Breast epithelium (tissue), 4 donors: ENCODE results near the gene GPR17. TPM values are rescaled to one million over a fixed set of nuclear protein-coding genes. Genes with fewer than 3 reads are reported as not detected.

ENCODE experiments used
- DNase-seq, 2 donors: peaks; one replicate each; pipeline ENCODE4 v3.0.0-alpha.2; 2019; ENCODE audit warnings: low spot score in 2 of 2
- H3K27ac ChIP-seq, 2 donors: fragments of 200-600 bp; sonication (generic) in 1 of 2; one replicate each; pipeline ENCODE4 v1.5.1; 2016 to 2019; ENCODE audit warnings: mild to moderate bottlenecking in 1 of 2
- H3K27me3 ChIP-seq, 2 donors: fragments of 200-600 bp; sonication (generic) in 1 of 2; one replicate each; pipeline versions ENCODE4 v1.5.1 to v1.6.0; 2017 to 2019; ENCODE audit warnings: control low read depth in 1 of 2, mild to moderate bottlenecking in 1 of 2
- H3K36me3 ChIP-seq: fragments of 200-600 bp; one replicate; pipeline ENCODE4 v1.5.1; 2019
- H3K4me1 ChIP-seq, 2 donors: fragments of 200-600 bp; sonication (generic); one replicate each; pipeline ENCODE4 v1.5.1; 2016 to 2019; ENCODE audit warnings: control low read depth in 1 of 2
- H3K4me3 ChIP-seq, 3 donors: fragments of 200-600 bp; sonication (generic); 1 replicate in 2 of 3; 2 replicates in 1 of 3; pipeline ENCODE4 v1.5.1; 2016 to 2019; ENCODE audit warnings: mild to moderate bottlenecking in 3 of 3, moderate library complexity in 2 of 3
- H3K9me3 ChIP-seq, 2 donors: fragments of 200-600 bp; sonication (generic) in 1 of 2; one replicate each; pipeline ENCODE4 v1.5.1; 2016 to 2019; ENCODE audit warnings: control low read depth in 1 of 2
- POLR2A ChIP-seq: fragments of 450-650 bp; IDR thresholded peaks from one replicate; pipeline ENCODE4 v1.6.1; 2016; ENCODE audit warnings: antibody characterized with exemption, mild to moderate bottlenecking, moderate library complexity
- POLR2AphosphoS5 ChIP-seq, 3 donors: sonication (generic); formaldehyde crosslinking; IDR thresholded peaks; one replicate each; pipeline ENCODE4 v1.6.1; 2017; ENCODE audit warnings: antibody characterized with exemption in 3 of 3
- intact Hi-C: fragments of 100-400 bp; cut with DNase I; formaldehyde crosslinking; loops from one replicate; pipeline ENCODE4 v1.15.1; 2023; ENCODE audit warnings: low total_unique reads
- total RNA-seq, 3 donors: library from RNA; depleted of rRNA; stranded (reverse); fragments of >200 nt; gene quantifications; one replicate each; pipeline ENCODE4 v1.1.0, GENCODE V29; 2016
- TF ChIP-seq, protein P1 (sequence below), 3 donors: fragments of 450-650 bp; IDR thresholded peaks; one replicate each; pipeline ENCODE4 v1.5.1; 2016 to 2017; ENCODE audit warnings: antibody characterized with exemption in 3 of 3, mild to moderate bottlenecking in 3 of 3, moderate library complexity in 3 of 3

The GPR17 gene
- total RNA-seq, 3 donors from 2014 or later = not detected

DNA sequence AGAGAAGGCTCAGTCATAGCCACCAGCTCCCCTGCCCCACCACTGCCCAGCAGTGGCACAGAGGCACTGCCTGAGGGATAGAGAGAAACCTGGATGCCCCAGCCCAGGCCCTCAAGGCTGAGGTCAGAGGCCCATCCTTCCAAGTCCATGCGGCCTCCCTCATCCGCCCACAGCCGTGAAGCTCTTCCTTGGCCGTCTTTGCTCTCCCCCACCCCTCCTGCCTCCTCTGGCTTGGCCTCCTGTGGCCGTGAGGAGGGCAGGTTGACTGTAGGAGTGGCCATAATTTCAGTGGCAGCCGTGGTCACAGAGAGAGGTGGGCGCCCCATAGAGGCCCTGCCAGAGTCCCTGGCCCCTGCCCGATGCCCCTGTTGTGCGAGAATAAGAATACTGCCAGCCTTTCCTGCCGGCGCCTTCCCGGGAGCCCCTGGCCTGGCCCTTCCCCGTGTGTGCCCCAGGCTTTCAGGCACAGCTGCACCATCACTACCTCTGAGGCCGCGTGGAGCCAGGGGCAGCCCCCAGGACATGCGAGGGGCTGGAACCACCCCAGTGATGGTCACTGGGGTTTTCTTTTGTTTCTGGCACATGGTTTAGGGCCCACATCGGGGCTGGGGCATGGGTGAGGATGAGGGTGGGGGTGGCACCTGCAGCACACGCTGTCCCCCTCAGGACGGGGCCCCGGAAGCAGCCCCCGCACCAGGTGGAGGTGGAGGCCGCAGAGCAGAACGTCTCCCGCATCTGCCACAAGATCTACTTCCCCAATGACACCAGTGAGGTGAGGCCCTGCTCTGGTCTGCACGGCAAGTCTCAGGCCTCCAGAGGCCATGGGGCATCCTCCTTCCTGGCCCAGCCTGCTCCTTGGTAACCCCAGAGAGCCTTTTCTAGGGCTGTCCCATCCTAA is 13.1 kb upstream of the GPR17 start:
- Histone ChIP-seq H3K4me1 (peaks cover under 1 to 10% of the 10 kb centered on the region in 2 donors), H3K27ac (no peak overlapping the region), H3K4me3 (no peak overlapping the region), H3K9me3 (no peaks in the 10 kb centered on the region), H3K27me3 (no peaks in the 10 kb centered on the region), H3K36me3 (no peaks in the 10 kb centered on the region)
- TF ChIP-seq, protein P1, sequence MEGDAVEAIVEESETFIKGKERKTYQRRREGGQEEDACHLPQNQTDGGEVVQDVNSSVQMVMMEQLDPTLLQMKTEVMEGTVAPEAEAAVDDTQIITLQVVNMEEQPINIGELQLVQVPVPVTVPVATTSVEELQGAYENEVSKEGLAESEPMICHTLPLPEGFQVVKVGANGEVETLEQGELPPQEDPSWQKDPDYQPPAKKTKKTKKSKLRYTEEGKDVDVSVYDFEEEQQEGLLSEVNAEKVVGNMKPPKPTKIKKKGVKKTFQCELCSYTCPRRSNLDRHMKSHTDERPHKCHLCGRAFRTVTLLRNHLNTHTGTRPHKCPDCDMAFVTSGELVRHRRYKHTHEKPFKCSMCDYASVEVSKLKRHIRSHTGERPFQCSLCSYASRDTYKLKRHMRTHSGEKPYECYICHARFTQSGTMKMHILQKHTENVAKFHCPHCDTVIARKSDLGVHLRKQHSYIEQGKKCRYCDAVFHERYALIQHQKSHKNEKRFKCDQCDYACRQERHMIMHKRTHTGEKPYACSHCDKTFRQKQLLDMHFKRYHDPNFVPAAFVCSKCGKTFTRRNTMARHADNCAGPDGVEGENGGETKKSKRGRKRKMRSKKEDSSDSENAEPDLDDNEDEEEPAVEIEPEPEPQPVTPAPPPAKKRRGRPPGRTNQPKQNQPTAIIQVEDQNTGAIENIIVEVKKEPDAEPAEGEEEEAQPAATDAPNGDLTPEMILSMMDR (IDR thresholded peaks at IDR 0.05) = no peak
- TF ChIP-seq POLR2A (no peak), POLR2AphosphoS5 (IDR thresholded peaks at IDR 0.05) (no peak)
- no peak for DNase-seq
- intact Hi-C loops = no loop called here

DNA sequence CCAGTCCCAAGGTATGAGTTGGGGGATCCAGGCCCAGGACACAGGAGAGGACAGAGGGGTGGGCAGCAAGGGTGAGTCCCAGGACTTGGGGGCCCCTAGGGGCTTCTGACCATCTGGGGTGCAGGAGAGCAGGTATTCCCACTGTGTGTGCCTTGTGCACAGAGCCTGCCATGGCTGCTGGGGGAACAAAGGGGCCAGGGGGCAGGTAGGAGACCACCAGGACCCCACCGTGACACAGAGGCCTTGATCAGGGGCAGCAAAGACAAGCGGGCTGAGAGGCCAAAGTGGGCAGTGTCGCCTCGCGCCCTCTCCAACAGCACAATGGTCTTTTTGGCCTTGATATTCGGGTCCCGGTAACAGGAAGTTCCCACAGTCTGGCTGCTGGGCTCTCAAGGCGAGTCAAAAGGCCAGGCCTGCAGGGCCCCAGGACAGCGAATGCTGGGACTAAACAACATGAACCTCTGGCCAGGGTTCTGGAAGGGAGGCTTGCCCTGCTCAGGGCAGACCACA is 12.3 kb upstream of the GPR17 start:
- TF ChIP-seq, protein P1 (IDR thresholded peaks at IDR 0.05) = no peak
- TF ChIP-seq POLR2AphosphoS5 (IDR thresholded peaks at IDR 0.05) (no peak), POLR2A (no peak)
- Histone ChIP-seq H3K4me1 (peaks cover 3 to 10% of the 10 kb centered on the region in 2 donors), H3K36me3 (no peaks in the 10 kb centered on the region), H3K4me3 (no peak overlapping the region), H3K27me3 (no peaks in the 10 kb centered on the region), H3K9me3 (no peaks in the 10 kb centered on the region), H3K27ac (no peak overlapping the region)
- intact Hi-C loops = no loop called here
- DNase-seq = no peak

DNA sequence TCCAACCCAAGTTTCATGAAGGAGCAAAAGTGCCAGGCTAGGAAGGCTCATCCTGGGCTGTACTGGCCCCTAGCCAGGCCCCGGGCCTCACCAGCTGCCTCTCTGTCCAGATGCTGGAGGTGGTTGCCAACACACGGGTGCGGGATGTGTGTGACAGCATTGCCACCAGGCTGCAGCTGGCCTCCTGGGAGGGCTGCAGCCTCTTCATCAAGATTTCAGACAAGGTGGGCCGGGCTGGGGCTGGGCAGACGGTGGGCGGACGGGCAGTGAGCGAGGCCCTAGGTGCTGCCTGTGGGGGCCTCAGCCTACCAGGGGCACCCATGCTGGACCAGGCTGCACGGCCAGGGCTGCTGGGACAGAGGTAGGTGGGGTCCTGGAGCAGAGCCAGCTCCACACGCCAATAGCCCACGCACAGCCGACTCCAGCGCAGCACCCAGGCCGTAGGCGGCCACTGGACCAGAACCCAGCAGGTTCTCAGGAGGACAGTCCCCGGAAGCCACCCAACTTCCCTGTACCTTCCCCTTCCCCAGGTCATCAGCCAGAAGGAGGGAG is 11.8 kb upstream of the GPR17 start:
- Histone ChIP-seq H3K9me3 (no peaks in the 10 kb centered on the region), H3K4me1 (peaks cover 3 to 10% of the 10 kb centered on the region in 2 donors), H3K27me3 (no peaks in the 10 kb centered on the region), H3K4me3 (no peak overlapping the region), H3K27ac (no peak overlapping the region), H3K36me3 (no peaks in the 10 kb centered on the region)
- DNase-seq = no peak
- intact Hi-C loops = no loop called here
- TF ChIP-seq POLR2AphosphoS5 (IDR thresholded peaks at IDR 0.05) (no peak), POLR2A (no peak)
- TF ChIP-seq, protein P1 (IDR thresholded peaks at IDR 0.05) = no peak

DNA sequence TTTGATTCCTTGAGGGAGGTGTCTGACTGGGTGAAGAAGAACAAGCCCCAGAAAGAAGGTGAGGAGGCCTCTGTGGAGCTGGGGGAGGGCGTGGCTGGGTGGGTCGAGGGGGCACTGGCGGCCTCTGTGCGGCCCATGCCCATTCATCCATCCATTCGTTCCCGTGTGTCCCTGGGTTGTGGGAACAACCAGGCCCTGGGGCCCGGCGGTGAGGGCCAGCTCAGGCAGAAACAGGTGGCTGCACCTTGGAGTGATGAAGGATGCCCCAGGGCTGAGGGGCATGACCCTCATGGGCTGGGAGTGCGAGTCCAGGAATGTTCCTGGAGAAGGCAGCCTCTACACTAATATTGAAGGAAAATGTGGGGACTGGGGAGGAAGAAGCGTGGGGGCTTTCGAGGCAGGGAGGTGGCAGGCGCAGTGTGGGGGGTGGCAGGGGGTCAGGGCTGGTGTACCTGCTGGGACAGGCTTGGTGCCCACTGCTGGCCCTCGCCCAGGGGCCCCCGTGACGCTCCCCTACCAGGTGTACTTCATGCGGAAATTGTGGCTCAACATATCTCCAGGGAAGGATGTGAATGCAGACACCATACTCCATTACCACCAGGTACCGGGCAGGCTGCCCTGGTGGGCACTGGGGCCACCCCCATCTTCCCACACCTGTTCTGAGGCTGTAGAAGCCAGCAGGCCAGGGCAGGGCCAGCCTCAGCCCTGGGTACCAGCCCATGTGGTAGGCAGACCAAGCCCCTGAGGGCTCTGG is 11.2 kb upstream of the GPR17 start:
- H3K27me3 ChIP-seq = no peaks in the 10 kb centered on the region
- H3K9me3 ChIP-seq = no peaks in the 10 kb centered on the region
- peaks cover 3 to 10% of the 10 kb centered on the region in 2 donors for H3K4me1 ChIP-seq
- no peak overlapping the region for H3K27ac ChIP-seq
- no peaks in the 10 kb centered on the region for H3K36me3 ChIP-seq
- intact Hi-C loops = no loop called here
- no peak for DNase-seq
- H3K4me3 ChIP-seq = no peak overlapping the region
- TF ChIP-seq, protein P1 (IDR thresholded peaks at IDR 0.05) = no peak
- no peak for TF ChIP-seq POLR2AphosphoS5 (IDR thresholded peaks at IDR 0.05)
- TF ChIP-seq POLR2A = no peak
